BJ (cell line): Measurements from ENCODE around the gene MXD1. TPM values are rescaled to one million over a fixed set of nuclear protein-coding genes. Genes with fewer than 3 reads are reported as not detected.
"Not testable (repeated sequence)": the region's sequence is repeated elsewhere in the genome, so short reads cannot be mapped to it uniquely, and the experiment has no call there.

Experiments
- CTCF ChIA-PET: fragments of 350-600 bp; formaldehyde crosslinking; extraction: SDS; loops from one replicate; lab custom pipeline; 2021; ENCODE audit warnings: antibody characterized with exemption, inconsistent platforms; lab: Yijun Ruan, JAX
- POLR2A ChIA-PET: fragments of 300-600 bp; sonication (Branson Sonifier 250); formaldehyde crosslinking; extraction: SDS; loops from one replicate; lab custom pipeline; 2021; ENCODE audit warnings: antibody characterized with exemption; lab: Charles Lee
- DNase-seq: peaks from one replicate; pipeline ENCODE4 v3.0.0-alpha.2; 2011; ENCODE audit warnings: low read depth
- H3K27me3 ChIP-seq: 2 replicates; pipeline ENCODE4 v1.6.0; 2011; ENCODE audit warnings: low read length; ENCODE audit not compliant: control insufficient read depth, insufficient read depth
- H3K36me3 ChIP-seq: 2 replicates; pipeline ENCODE4 v1.5.1; 2011; ENCODE audit warnings: low read length; ENCODE audit not compliant: control insufficient read depth, insufficient read depth
- H3K4me3 ChIP-seq: 2 replicates; pipeline ENCODE4 v1.5.1; 2011; ENCODE audit warnings: low read depth, mild to moderate bottlenecking, control low read depth, low read length
- polyA minus RNA-seq: library from RNA; depleted of rRNA, polyadenylated mRNA; stranded (reverse); fragments of >200 nt; gene quantifications from 2 replicates; pipeline ENCODE4 v1.2.3, GENCODE V29; 2011; rRNA and poly(A)+ RNA removed
- polyA plus RNA-seq: library from polyadenylated mRNA; depleted of rRNA; stranded (reverse); fragments of >200 nt; gene quantifications from 2 replicates; pipeline ENCODE4 v1.2.3, GENCODE V29; 2011; rRNA removed
- TF ChIP-seq, protein P1 (sequence below): IDR thresholded peaks from 2 replicates; pipeline ENCODE4 v1.5.1; 2011; ENCODE audit warnings: low read depth, mild to moderate bottlenecking, control low read depth, inconsistent platforms, low read length, moderate library complexity; ENCODE audit not compliant: insufficient read depth

Gene MXD1, protein sequence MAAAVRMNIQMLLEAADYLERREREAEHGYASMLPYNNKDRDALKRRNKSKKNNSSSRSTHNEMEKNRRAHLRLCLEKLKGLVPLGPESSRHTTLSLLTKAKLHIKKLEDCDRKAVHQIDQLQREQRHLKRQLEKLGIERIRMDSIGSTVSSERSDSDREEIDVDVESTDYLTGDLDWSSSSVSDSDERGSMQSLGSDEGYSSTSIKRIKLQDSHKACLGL
- 3.9 and 5.4 TPM in 2 replicates for polyA plus RNA-seq
- 4.7 and 5.1 TPM in 2 replicates for polyA minus RNA-seq

DNA sequence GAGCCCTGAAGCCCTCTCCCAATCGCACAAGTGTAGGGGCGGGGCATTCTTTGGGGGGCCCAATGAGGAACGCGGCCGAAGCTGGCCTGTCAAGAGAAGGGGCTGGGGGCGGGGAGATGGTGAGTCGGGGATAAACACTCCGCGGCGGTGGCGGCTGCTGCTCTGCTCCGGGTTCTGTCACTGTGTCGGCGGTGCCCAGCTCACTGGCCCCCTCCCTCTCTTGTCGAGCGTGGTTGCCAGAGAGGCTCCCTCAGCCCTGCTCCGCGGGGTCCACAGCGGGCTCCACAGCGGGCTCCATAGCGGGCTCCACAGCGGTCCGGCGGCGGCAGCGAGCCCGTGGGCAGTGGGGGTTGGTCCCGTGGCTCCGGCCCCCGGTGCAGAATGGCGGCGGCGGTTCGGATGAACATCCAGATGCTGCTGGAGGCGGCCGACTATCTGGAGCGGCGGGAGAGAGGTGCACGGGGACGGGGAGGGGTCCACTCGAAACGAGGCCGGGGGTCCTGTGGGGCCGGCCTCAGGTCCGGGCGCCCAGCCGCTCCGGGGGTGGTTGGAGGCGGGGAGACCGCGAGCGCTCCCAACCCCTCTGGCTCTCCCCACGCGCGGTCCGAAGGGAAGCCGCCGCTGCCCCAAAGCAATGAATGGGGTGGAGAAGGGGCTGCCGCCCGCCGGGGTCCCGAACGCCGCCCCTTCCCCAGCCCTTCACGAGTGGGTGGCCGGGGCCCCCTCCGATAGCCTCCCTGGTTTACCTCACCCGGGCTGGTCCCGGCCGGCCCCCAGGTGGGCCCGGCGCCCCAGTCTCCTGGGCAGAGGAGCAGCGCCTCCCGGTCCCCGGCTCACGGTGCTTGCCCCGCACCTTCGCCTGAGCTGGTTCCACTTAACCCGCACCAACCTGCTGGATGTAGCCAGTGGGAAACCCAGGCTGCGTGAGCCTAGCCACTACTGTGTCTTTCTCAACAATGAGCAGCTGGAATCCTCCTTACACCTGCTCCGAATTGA is at the start of gene MXD1:
Gene MXD1 (plus strand): TSS at position 160 of the 996 bp plus-strand sequence. CDS start 222 bp downstream, at position 382.
- ChIA-PET POLR2A (interaction anchor here (0.5 to 1.7 kb wide), 9 partner anchors 19 to 343 kb away, joined by 3 to 5 read pairs (median 4); partner anchors contain the start of genes PCBP1 and PCYOX1), CTCF (interaction anchor here (0.6 to 7.2 kb wide), 18 partner anchors 10 to 388 kb away, joined by 3 to 84 read pairs (median 4); partner anchors contain the start of gene FAM136A)
- TF ChIP-seq, protein P1, sequence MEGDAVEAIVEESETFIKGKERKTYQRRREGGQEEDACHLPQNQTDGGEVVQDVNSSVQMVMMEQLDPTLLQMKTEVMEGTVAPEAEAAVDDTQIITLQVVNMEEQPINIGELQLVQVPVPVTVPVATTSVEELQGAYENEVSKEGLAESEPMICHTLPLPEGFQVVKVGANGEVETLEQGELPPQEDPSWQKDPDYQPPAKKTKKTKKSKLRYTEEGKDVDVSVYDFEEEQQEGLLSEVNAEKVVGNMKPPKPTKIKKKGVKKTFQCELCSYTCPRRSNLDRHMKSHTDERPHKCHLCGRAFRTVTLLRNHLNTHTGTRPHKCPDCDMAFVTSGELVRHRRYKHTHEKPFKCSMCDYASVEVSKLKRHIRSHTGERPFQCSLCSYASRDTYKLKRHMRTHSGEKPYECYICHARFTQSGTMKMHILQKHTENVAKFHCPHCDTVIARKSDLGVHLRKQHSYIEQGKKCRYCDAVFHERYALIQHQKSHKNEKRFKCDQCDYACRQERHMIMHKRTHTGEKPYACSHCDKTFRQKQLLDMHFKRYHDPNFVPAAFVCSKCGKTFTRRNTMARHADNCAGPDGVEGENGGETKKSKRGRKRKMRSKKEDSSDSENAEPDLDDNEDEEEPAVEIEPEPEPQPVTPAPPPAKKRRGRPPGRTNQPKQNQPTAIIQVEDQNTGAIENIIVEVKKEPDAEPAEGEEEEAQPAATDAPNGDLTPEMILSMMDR, result no peak
- H3K36me3 ChIP-seq, result no peaks in the 10 kb centered on the region; the same call in 1 of the 2 replicates
- no peaks in the 10 kb centered on the region for H3K27me3 ChIP-seq
- no peak for DNase-seq
- H3K4me3 ChIP-seq, result peak within 1 kb of the TSS; percentile 78

DNA sequence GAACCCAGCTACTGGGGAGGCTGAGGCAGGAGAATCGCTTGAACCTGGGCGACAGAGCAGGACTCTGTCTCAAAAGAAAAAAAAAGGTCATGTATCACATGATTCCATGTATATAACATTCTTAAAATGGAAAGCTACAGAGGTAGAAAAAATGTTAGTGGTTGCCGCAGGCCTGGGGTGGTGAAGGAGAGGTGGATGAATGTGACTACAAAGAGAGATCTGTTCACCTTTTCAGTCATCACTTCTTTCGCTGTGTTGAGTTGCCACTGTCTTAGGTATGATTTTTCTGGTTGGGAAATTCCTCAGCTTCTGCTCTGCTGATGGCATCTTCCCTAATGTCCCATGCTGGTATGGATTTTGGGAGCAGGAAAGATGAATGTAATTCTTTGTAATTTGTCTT is 26.5 kb upstream of the MXD1 start:
- H3K4me3 ChIP-seq, result no peak overlapping the region
- TF ChIP-seq, protein P1, result no peak
- POLR2A ChIA-PET, result no interaction called here
- no peaks in the 10 kb centered on the region for H3K27me3 ChIP-seq
- no peak for DNase-seq
- H3K36me3 ChIP-seq, result no peaks in the 10 kb centered on the region
- CTCF ChIA-PET, result no interaction called here

DNA sequence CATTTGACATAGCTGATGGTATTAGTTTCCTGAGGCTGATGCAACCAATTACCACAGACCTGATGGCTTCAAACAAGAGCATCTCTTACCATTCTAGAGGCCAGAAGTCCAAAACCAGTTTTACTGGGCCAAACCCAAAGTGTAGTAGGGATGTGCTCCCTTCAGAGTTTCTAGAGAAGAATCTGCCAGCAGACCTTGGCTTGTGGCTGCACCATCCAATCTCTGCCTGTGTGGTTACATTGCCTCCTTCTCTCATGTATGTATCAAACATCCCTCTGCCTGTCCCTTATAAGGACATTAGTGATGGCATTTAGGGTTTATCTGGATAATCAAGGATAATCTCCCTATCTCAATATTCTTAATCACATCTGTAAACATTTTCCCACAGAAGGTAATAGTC is 25.6 kb upstream of the MXD1 start:
- H3K27me3 ChIP-seq, result no peaks in the 10 kb centered on the region
- POLR2A ChIA-PET, result no interaction called here
- TF ChIP-seq, protein P1, result no peak

DNA sequence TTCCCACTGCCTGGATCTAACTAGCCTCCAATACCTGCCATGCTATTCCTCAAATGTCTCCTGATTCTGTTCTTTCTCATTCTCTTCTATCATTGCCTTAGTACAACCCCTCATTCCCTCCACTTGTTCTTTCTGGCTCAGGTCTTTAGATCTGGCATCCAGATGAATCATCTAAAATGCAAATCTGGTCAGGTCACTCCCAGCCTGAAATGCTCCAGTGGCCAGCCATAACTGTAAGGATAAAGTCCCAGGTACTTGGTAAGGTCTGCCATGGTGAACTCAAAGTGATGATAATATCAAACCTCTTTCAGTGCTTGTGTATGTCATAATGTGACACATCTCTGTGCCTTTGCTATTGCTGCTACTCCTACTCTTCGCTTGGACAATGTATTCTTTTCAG is 24.0 kb upstream of the MXD1 start:
- CTCF ChIA-PET, result no interaction called here
- DNase-seq, result no peak
- TF ChIP-seq, protein P1, result no peak
- Histone ChIP-seq H3K4me3 (no peak overlapping the region), H3K36me3 (no peaks in the 10 kb centered on the region), H3K27me3 (no peaks in the 10 kb centered on the region)
- POLR2A ChIA-PET, result no interaction called here

More for the DNA sequence above, 25.6 kb upstream of the MXD1 start:
- DNase-seq, result no peak
- Histone ChIP-seq H3K36me3 (no peaks in the 10 kb centered on the region), H3K4me3 (no peak overlapping the region)
- CTCF ChIA-PET, result no interaction called here

DNA sequence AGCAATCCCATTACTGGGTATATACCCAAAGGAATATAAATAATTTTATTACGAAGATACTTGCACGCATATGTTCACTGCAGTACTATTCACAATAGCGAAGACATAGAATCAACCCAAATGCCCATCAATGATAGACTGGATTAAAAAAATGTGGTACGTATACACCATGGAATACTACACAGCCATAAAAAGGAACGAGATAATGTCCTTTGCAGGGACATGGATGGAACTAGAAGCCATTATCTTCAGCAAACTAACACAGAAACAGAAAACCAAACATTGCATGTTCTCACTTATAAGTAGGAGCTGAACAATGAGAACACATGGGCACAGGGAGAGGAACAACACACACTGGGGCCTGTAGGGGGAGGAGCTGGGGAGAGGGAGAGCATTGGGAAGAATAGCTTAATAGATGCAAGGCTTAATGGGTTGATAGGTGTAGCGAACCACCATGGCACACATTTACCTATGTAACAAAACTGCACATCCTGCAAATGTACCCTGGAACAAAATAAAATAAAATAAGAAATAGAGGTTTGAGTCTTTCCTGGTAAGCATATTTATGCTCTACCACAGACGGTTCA is 22.0 kb upstream of the MXD1 start:
- H3K27me3 ChIP-seq, H3K4me3 ChIP-seq, H3K36me3 ChIP-seq, DNase-seq, POLR2A ChIA-PET: not testable (repeated sequence)
- CTCF ChIA-PET, result interaction anchor here (0.8 kb wide), 1 partner anchor 168 kb away, joined by 4 read pairs; no protein-coding TSS in a partner anchor
